PC-3 (cell line): Measurements from ENCODE around the gene GPATCH2L. TPM values are rescaled to one million over a fixed set of nuclear protein-coding genes. Genes with fewer than 3 reads are reported as not detected.

Experiments
- ATAC-seq: fragments of 200-7000 bp; cut with Tn5 transposase; 2 replicates; pipeline ENCODE4 v1.9.1; 2020; ENCODE audit warnings: mild to moderate bottlenecking, moderate library complexity
- BruUV-seq: library from RNA; stranded (reverse); fragments of 400-500 nt; replicated peaks from 2 replicates; lab custom pipeline; 2021; lab: Mats Ljungman, UMichigan
- CTCF ChIA-PET: fragments of 300-600 bp; sonication (Branson Sonifier 250); formaldehyde crosslinking; loops from one replicate; lab custom pipeline; 2022; ENCODE audit warnings: antibody characterized with exemption; lab: Charles Lee
- POLR2A ChIA-PET: fragments of 300-600 bp; sonication (Branson Sonifier 250); formaldehyde crosslinking; loops from one replicate; lab custom pipeline; 2022; ENCODE audit warnings: antibody characterized with exemption; ENCODE audit not compliant: unreplicated experiment; lab: Charles Lee
- DNase-seq: peaks from one replicate; pipeline ENCODE4 v3.0.0-alpha.2; 2015
- H2AFZ ChIP-seq: fragments of 300-600 bp; sonication (generic); 2 replicates; pipeline ENCODE4 v1.6.0; 2016; ENCODE audit warnings: antibody characterized with exemption, low read length
- H3F3A ChIP-seq: fragments of 300-600 bp; sonication (generic); one replicate; pipeline ENCODE4 v1.6.0; 2017; ENCODE audit warnings: antibody characterized with exemption, low read length, control low read depth, mild to moderate bottlenecking; ENCODE audit not compliant: unreplicated experiment
- H3K27ac ChIP-seq: fragments of 300-600 bp; sonication (generic); 2 replicates; pipeline ENCODE4 v1.5.1; 2016; ENCODE audit warnings: mild to moderate bottlenecking, low read length
- H3K27me3 ChIP-seq: fragments of 300-600 bp; sonication (generic); 2 replicates; pipeline ENCODE4 v1.6.1; 2016; ENCODE audit warnings: low read length, mixed read lengths
- H3K36me3 ChIP-seq: fragments of 300-600 bp; sonication (generic); 2 replicates; pipeline ENCODE4 v1.6.1; 2016; ENCODE audit warnings: low read depth, mixed run types, low read length, mixed read lengths
- H3K4me1 ChIP-seq: fragments of 300-600 bp; sonication (generic); 2 replicates; pipeline ENCODE4 v1.5.1; 2016; ENCODE audit warnings: low read length; ENCODE audit not compliant: insufficient read depth
- H3K4me2 ChIP-seq: fragments of 300-600 bp; sonication (generic); 2 replicates; pipeline ENCODE4 v1.6.0; 2016; ENCODE audit warnings: low read length
- H3K4me3 ChIP-seq: fragments of 300-600 bp; sonication (generic); 2 replicates; pipeline ENCODE4 v1.5.1; 2016; ENCODE audit warnings: mild to moderate bottlenecking, low read length, mixed read lengths
- H3K79me2 ChIP-seq: fragments of 300-600 bp; sonication (generic); 2 replicates; pipeline ENCODE4 v1.6.1; 2017; ENCODE audit warnings: low read length, mixed read lengths
- H3K9ac ChIP-seq: fragments of 300-600 bp; sonication (generic); 2 replicates; pipeline ENCODE4 v1.6.0; 2016; ENCODE audit warnings: mild to moderate bottlenecking, low read length
- H3K9me2 ChIP-seq: fragments of 300-600 bp; sonication (generic); replicated peaks from 2 replicates; pipeline ENCODE4 v1.6.1; 2016; ENCODE audit warnings: mixed run types, low read length, mixed read lengths
- H3K9me3 ChIP-seq: fragments of 300-600 bp; sonication (generic); 2 replicates; pipeline ENCODE4 v1.6.1; 2016; ENCODE audit warnings: low read length, mixed read lengths
- H4K20me1 ChIP-seq: fragments of 300-600 bp; sonication (generic); 2 replicates; pipeline ENCODE4 v1.6.1; 2016; ENCODE audit warnings: low read length, mixed read lengths
- CTCF ChIP-seq: fragments of 300-600 bp; sonication (generic); conservative IDR thresholded peaks from 2 replicates; pipeline ENCODE4 v1.5.1; 2017; ENCODE audit warnings: antibody characterized with exemption, low read depth, mild to moderate bottlenecking, low read length
- EZH2 ChIP-seq: fragments of 300-600 bp; sonication (generic); IDR thresholded peaks from one replicate; pipeline ENCODE4 v1.6.1; 2017; ENCODE audit warnings: antibody characterized with exemption, mild to moderate bottlenecking, low read length; ENCODE audit not compliant: unreplicated experiment
- EZH2phosphoT487 ChIP-seq: fragments of 300-600 bp; sonication (generic); IDR thresholded peaks from 2 replicates; pipeline ENCODE4 v1.6.1; 2018; ENCODE audit warnings: mild to moderate bottlenecking, antibody characterized with exemption, low read length, borderline replicate concordance
- intact Hi-C: fragments of 100-400 bp; cut with micrococcal nuclease; formaldehyde crosslinking; loops from 2 replicates; pipeline ENCODE4 v1.9.0; 2023
- total RNA-seq: library from RNA; depleted of rRNA; stranded (reverse); fragments of >200 nt; gene quantifications from 2 replicates; pipeline ENCODE4 v1.2.3, GENCODE V29; 2014

The GPATCH2L gene
- total RNA-seq, 1 experiment from 2014 or later, result 46.0 TPM

GRCh38 chr14:76106188-76106587 lies 45.5 kb upstream of the GPATCH2L start:
- H3K9ac ChIP-seq, result no peak overlapping the region
- H3K36me3 ChIP-seq, result no peaks in the 10 kb centered on the region
- H3K9me3 ChIP-seq, result no peaks in the 10 kb centered on the region
- ATAC-seq (no peak), DNase-seq (no peak)
- TF ChIP-seq EZH2phosphoT487, result no peak
- no peak for TF ChIP-seq EZH2
- no peak for TF ChIP-seq CTCF
- CTCF ChIA-PET, result no interaction called here
- no peaks in the 10 kb centered on the region for H3F3A ChIP-seq
- intact Hi-C loops, result no loop called here
- POLR2A ChIA-PET, result no interaction called here
- no TSS peak for BruUV-seq
- no peaks in the 10 kb centered on the region for H4K20me1 ChIP-seq
- no peak overlapping the region for H3K4me2 ChIP-seq
- H3K27ac ChIP-seq, result no peak overlapping the region
- H3K9me2 ChIP-seq, result no peaks in the 10 kb centered on the region
- no peak overlapping the region for H3K4me3 ChIP-seq
- H3K4me1 ChIP-seq, result no peaks in the 10 kb centered on the region
- no peaks in the 10 kb centered on the region for H3K79me2 ChIP-seq
- no peaks in the 10 kb centered on the region; the same call in 1 of the 2 replicates for H3K27me3 ChIP-seq
- no peak overlapping the region for H2AFZ ChIP-seq

GRCh38 chr14:76109087-76109880 lies 42.4 kb upstream of the GPATCH2L start:
- ChIA-PET POLR2A (no interaction called here), CTCF (no interaction called here)
- Histone ChIP-seq H3K4me1 (no peaks in the 10 kb centered on the region), H3K27me3 (peaks cover 14% of the 10 kb centered on the region), H3K79me2 (no peaks in the 10 kb centered on the region), H3K36me3 (no peaks in the 10 kb centered on the region), H3K9me2 (no peaks in the 10 kb centered on the region), H3F3A (no peaks in the 10 kb centered on the region), H3K9me3 (no peaks in the 10 kb centered on the region), H2AFZ (no peak overlapping the region), H3K4me2 (no peak overlapping the region), H3K4me3 (no peak overlapping the region), H3K27ac (no peak overlapping the region), H4K20me1 (no peaks in the 10 kb centered on the region), H3K9ac (no peak overlapping the region)
- ATAC-seq (peak; percentile 67), DNase-seq (peak; percentile 26)
- no TSS peak for BruUV-seq
- TF ChIP-seq EZH2phosphoT487 (no peak), EZH2 (no peak), CTCF (no peak)
- intact Hi-C loops, result no loop called here
